SIG-M5 (cell line): ENCODE results near the gene EFR3B.
"Not testable (repeated sequence)": the region's sequence is repeated elsewhere in the genome, so short reads cannot be mapped to it uniquely, and the experiment has no call there.

Experiments
- DNase-seq: peaks from one replicate; lab custom pipeline; 2025; lab: John Stamatoyannopoulos, UW

Gene EFR3B

GRCh38 chr2:25104736-25105135 lies 62.9 kb downstream of the EFR3B start:
- no peak for DNase-seq

DNA sequence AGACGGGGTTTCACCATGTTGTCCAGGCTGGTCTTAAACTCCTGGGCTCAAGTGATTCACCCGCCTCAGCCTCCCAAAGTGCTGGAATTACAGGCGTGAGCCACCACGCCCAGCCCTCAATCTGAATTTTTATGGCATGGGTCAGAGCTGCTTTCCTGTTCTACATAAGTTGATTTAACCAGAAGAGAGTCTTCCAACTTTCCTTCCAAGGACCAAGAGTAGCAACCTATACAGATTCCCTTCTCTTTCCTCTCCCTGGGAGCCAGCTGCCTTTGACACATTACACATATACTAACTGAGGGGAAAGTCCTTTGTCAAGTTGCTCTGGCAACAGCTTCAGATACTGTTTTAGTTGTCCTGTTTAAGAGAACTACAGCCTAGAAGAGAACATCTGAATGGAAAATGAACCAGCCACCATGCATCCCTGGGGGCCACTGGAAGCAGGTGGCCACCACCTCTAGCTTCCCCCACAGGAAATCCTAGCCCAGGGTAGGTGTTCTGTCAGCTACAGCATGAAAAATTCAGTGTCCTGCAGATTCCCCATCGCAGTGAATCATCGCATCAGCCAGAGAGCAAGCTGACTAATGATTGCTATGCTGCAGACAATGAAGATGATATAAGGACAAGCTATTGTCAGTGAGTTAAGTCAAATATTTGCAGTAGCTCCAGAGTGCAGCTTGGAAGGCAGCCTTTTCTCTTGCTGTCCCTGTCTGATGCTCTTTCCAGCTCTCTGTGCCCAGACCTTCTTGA lies 63.6 kb downstream of the EFR3B start:
- DNase-seq = no peak

DNA sequence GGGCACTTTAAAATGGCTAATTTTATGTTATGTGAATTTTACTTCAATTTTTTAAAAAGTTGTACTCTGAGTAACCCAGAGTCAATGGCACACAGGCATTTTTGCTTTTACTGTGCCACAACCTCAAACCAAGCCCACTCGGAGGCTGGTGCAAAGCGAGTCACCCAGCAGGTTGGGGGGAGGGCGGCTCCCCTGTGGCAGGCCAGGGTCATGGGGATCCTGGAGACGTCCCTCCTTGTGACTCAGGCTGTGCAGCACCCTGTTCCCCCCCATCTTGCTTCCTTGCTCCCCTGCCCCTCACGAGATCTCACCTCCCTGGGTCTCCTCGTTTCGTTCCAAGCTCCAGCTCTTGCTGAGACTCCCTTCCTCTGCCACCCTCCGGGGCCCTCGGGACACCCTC lies 67.9 kb downstream of the EFR3B start:
- no peak for DNase-seq

DNA sequence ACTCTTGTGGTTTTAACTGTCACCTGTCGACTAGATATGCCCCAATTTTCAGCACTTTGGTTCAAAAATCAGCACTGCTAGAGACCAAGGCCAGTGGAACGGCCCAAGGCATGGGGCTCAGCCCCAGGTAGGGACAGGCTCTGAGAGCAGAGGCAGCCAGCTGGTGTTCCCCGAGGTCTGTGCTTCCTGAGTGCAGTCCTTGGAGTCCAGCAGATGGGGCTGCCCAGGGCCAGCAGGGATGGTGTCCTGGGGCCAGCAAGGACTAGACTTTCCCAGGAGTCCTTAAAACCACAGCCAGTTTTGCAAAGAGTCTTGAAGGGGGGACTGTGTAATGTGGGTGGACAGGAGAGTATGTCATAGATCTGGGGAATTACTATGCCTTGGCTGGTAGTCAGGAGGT lies 70.2 kb downstream of the EFR3B start:
- no peak for DNase-seq

DNA sequence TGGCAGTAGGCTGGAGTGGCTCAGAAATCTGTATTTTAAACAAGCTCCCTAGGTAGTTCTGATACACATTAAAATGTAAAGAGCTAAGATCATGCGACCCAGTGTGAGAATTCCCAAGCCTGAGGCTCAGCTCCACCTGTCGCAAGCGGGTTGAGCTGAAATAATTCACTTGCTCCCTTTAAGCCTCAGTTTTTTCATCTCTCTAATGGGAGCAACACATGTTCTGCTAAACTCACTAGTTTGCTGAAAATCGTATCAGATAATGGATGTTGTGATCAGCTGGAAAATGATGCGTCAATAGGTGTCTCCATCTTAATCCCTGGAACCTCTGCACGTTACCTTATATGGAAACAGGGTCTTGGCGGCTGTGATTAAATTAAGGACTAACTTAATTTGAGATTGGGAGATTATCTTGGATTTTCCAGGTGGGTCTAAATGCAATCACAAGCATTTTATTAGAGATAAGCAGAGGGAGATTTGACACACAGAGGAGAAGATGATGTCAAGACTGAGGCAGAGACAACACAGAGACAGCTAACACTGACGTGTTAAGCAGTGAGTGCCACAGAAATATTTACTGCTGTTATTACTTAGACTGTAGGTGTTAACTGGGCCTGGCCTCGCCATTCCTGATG lies 73.5 kb downstream of the EFR3B start:
- no peak for DNase-seq

GRCh38 chr2:25115902-25116301 lies 74.0 kb downstream of the EFR3B start:
- DNase-seq = no peak

DNA sequence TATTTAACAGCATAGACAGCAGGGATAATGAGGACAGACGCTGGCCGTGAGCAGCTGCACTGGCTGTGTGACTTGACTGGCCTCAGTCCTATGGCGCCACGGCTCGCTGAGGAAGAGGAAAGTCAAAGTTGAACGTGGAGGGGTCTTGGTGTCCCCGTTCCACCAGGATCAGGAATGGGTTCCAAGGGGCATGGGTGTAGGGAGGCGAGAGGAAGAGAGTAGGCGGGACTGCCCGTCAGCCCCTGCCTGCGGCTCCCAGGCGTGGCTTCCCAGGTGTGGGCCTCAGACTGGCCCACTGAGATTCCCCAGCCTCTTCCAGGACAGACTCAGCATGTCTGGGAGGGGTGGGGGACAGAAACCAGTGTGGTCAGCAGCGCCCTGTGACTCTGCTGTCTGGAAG lies 75.1 kb downstream of the EFR3B start:
- no peak for DNase-seq

GRCh38 chr2:25119263-25119662 lies 77.4 kb downstream of the EFR3B start:
- DNase-seq = no peak

- no peak for DNase-seq
These were observed 80.5 kb downstream of the EFR3B start for GRCh38 chr2:25122367-25122766.

- no peak for DNase-seq
These were observed 81.8 kb downstream of the EFR3B start for GRCh38 chr2:25123682-25124081.

DNA sequence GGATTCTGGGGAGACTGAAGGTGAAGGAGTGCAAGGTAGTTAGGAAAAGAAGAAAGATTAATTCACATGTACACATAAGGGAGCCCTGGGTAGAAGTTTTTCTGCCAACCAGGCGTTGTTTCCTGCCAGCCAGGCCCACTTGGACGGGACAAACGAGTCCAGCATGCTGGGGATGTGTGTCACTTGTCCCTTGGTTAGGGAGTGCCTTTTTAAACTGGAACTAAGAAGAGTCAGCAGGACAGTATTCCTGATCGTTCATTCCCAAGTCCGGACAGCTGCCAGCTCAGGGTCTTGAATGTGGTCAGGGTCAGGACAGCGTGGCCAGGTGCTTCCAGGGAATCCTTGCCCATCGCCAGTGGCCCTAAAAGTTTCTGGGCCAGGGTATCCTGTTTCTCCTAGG lies 83.3 kb downstream of the EFR3B start:
- no peak for DNase-seq

GRCh38 chr2:25125976-25126375 lies 84.1 kb downstream of the EFR3B start:
- no peak for DNase-seq

GRCh38 chr2:25127071-25127470 lies 85.2 kb downstream of the EFR3B start:
- not testable (repeated sequence) for DNase-seq

DNA sequence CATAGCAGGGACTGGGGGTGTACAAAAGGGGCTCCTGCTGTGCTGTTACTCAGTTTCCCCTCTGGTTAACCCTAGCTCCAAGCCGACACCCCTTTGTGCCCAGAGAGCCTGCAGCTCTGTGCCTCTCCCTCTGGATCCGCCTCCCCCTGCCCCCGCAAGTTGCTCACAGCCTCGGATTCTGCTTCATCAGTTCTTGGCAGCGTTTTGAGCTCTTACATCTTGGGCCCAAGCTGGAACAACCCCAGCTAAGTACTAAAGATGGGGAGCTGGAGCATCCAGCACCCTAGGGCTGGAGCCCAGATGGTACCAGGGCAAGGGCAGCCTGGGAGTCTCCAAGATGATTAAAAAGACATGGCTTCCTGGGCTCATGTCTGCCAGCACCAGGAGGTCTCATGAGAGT lies 85.8 kb downstream of the EFR3B start:
- no peak for DNase-seq

GRCh38 chr2:25129901-25130520 lies 88.1 kb downstream of the EFR3B start:
- no peak for DNase-seq

DNA sequence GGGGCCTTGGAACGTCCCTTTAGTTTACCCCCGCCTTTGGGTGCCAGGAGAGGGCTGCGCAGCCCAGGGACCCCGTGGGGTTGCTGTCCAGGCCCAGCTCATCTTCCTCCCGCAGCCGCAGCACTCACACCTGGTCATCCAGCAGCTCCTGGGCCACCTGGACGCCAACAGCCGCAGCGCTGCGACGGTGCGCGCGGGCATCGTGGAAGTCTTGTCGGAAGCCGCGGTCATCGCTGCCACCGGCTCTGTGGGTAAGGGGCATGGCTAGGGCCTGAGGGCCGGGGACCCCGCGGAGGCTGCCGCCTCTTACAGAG lies 89.3 kb downstream of the EFR3B start:
- DNase-seq = no peak

DNA sequence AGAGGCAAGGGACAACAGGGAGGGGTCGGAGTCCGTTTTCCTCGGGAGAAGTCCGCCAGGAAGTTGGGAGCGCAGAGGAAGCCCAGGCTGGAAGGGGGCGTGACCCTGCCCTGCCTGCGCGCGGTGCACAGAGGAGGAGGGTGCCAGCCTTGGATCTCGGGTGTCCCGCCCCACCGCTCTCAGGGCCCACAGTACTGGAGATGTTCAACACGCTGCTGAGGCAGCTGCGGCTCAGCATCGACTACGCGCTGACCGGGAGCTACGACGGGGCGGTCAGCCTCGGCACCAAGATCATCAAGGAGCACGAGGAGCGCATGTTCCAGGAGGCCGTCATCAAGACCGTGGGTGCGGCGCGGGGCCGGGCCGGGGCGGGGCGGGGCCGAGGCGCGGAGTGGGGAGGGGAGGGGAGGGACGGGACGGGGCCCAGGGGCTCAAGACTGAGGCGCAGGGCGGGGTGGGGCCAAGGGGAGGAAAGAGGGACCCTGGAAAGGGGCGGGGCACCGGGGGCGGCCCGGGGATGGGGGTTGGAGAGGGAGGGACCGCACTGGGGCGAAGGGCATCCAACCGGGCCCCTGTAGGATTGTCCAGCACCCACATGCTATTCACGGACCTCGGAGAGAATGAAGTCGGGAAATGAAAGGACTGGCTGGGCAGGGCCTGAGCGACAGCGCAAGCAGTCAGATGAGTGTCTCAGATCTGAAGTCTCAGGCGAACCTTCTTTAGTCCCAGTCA lies 89.9 kb downstream of the EFR3B start:
- DNase-seq = no peak

DNA sequence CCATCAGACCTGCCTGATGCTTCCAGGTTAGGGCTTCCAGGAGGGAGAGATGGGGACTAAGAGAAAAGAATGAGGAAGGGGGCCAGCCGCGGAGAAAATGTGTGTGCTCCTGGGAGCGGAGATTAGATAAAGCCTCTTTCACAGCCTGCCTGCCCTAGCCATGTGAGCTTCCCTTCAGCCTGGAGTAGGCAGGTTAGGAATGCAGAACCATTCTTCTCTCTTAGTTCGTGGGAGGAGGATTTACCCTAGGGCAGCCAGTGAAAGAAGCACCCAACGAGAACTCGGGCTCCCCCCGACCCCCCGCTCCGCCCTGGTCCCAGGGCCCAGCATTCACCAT lies 90.4 kb downstream of the EFR3B start:
- no peak for DNase-seq

GRCh38 chr2:25132693-25133092 lies 90.8 kb downstream of the EFR3B start:
- DNase-seq = no peak

GRCh38 chr2:25140535-25140934 lies 98.7 kb downstream of the EFR3B start:
- not testable (repeated sequence) for DNase-seq

- DNase-seq = no peak
These were observed 99.2 kb downstream of the EFR3B start for GRCh38 chr2:25141120-25141519.

DNA sequence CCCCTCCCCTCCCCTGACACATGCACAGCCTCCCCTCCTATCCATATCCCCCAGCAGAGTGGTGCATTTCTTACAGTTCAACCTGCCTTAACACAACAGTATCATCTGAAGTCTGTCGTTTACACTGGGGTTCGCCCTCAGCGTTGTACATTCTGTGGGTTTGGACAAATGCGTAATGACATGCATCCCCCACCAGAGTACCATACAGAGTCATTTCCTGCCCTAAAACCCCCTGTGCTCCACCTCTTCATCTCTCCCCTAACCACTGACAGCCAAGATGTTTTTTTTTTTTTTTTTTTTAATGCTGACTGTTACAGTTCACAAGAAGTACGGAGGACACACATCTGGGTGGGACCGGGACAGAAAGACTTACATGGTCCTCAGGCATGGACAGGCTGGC lies 103.9 kb downstream of the EFR3B start:
- no peak for DNase-seq

GRCh38 chr2:25146896-25147295 lies 105.0 kb downstream of the EFR3B start:
- DNase-seq = no peak
